ENCODE measurements around the gene GPR137C.

- TF ChIP-seq USF2 (IDR thresholded peaks at IDR 0.05; ENCODE audit: borderline replicate concordance, low read depth, low read length) (no peak), CREB1 (IDR thresholded peaks at IDR 0.05; ENCODE audit: low read depth) (no peak)
These were observed 54.4 kb downstream of the GPR137C start for GRCh38 chr14:52607061-52607460.

Data from GM12878 (cell line).